ENCODE data around the gene SNX25.

The SNX25 gene

DNA sequence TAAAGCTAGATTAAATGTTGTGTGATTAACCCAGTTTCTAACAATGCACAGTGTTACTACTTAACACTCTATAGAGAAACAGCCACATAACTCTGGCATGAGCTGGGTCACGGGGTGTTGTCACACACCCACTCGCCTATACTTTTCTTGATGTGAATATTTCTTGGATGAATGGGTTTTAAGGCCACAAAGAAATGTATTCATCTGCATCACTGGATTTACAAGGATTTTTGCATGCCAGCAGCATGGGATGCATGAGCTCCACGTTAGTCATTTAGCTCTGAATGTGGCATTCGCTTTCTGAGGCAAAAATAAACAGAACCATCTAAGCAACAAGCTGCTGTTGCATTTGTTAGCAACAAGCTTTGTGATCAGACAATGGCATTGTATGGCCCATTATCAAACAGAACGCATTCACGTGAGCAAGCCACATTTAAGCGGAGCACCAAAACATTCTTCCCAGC lies 96.6 kb downstream of the SNX25 start:
- Histone ChIP-seq H3K79me2 (ENCODE audit: control insufficient read depth, low read length) (no peaks in the 10 kb centered on the region; the same call in none of the 2 replicates), H3K4me1 (ENCODE audit: control insufficient read depth, low read length) (peaks cover 56% of the 10 kb centered on the region), H3K27ac (ENCODE audit: low read depth, low read length) (no peak overlapping the region), H4K20me1 (ENCODE audit: control insufficient read depth, insufficient read depth, low read depth, low read length) (peaks cover 11% of the 10 kb centered on the region; the same call in 1 of the 2 replicates), H3K4me3 (ENCODE audit: low read length) (no peak overlapping the region), H3K36me3 (ENCODE audit: control insufficient read depth, low read length) (peaks cover 51% of the 10 kb centered on the region), H3K4me2 (ENCODE audit: low read length) (no peak overlapping the region), H3K9me2 (replicated peaks; ENCODE audit: control insufficient read depth, low read length) (no peaks in the 10 kb centered on the region), H3K9me3 (ENCODE audit: control insufficient read depth, insufficient read depth, low read length) (no peaks in the 10 kb centered on the region), H3F3A (ENCODE audit: control insufficient read depth, insufficient read depth) (0 out of 2 replicates have a peak, but pooled peaks cover 2% of the 10 kb centered on the region), H3K27me3 (ENCODE audit: control insufficient read depth, low read length) (no peaks in the 10 kb centered on the region)
- TF ChIP-seq EZH2phosphoT487 (IDR thresholded peaks at IDR 0.05; ENCODE audit: borderline replicate concordance, low read length) = no peak
- TF ChIP-seq, protein P1, sequence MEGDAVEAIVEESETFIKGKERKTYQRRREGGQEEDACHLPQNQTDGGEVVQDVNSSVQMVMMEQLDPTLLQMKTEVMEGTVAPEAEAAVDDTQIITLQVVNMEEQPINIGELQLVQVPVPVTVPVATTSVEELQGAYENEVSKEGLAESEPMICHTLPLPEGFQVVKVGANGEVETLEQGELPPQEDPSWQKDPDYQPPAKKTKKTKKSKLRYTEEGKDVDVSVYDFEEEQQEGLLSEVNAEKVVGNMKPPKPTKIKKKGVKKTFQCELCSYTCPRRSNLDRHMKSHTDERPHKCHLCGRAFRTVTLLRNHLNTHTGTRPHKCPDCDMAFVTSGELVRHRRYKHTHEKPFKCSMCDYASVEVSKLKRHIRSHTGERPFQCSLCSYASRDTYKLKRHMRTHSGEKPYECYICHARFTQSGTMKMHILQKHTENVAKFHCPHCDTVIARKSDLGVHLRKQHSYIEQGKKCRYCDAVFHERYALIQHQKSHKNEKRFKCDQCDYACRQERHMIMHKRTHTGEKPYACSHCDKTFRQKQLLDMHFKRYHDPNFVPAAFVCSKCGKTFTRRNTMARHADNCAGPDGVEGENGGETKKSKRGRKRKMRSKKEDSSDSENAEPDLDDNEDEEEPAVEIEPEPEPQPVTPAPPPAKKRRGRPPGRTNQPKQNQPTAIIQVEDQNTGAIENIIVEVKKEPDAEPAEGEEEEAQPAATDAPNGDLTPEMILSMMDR (IDR thresholded peaks at IDR 0.05; ENCODE audit: low read depth, low read length, poor library complexity, severe bottlenecking) = no peak

DNA sequence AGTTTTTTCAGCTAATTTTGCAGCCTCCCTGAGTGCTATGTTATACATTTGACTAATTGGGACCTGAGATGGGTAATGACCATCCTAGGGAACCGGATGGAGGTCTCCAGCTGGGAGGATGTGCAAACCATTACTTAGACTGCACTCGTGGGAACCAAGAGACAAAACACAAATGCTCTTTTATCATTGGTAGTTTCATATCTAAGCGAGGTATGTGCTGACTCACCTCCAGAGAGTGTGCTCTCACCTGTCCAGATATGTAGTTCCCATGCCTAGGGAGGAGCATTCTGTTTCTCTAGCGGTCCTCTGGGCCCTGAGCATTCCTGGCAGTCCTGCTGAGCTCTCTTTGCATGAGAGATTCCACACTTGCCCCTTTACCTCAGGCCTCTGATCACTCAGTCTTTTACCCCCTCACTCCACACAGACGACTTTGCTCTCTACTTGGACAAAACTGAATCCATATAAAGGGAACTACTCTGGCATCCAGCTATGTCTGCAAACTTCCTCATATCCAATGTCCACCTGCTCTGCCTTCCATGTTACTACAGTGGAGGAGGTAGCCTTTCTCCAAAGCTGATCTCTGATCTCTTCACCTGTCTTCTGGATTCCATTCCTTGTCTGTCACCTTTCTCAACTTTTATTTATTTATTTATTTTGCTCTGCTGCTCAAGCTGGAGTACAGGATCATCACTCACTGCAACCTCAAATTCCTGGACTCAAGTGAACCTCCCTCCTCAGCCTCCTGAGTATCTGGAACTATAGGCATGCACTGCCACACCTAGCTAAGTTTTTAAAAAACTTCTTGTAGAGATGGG lies 97.9 kb downstream of the SNX25 start:
- 0 out of 2 replicates have a peak, but pooled peaks cover 2% of the 10 kb centered on the region for H3F3A ChIP-seq (ENCODE audit: control insufficient read depth, insufficient read depth)
- H3K27me3 ChIP-seq (ENCODE audit: control insufficient read depth, low read length) = no peaks in the 10 kb centered on the region
- H3K36me3 ChIP-seq (ENCODE audit: control insufficient read depth, low read length) = peaks cover 63% of the 10 kb centered on the region
- peaks cover 60% of the 10 kb centered on the region for H3K4me1 ChIP-seq (ENCODE audit: control insufficient read depth, low read length)
- H4K20me1 ChIP-seq (ENCODE audit: control insufficient read depth, insufficient read depth, low read depth, low read length) = peaks cover 11% of the 10 kb centered on the region; the same call in 1 of the 2 replicates
- H3K9me3 ChIP-seq (ENCODE audit: control insufficient read depth, insufficient read depth, low read length) = no peaks in the 10 kb centered on the region
- no peak overlapping the region for H3K27ac ChIP-seq (ENCODE audit: low read depth, low read length)
- no peak for TF ChIP-seq EZH2phosphoT487 (IDR thresholded peaks at IDR 0.05; ENCODE audit: borderline replicate concordance, low read length)
- TF ChIP-seq, protein P1 (IDR thresholded peaks at IDR 0.05; ENCODE audit: low read depth, low read length, poor library complexity, severe bottlenecking) = no peak
- H3K9me2 ChIP-seq (replicated peaks; ENCODE audit: control insufficient read depth, low read length) = no peaks in the 10 kb centered on the region
- H3K4me2 ChIP-seq (ENCODE audit: low read length) = no peak overlapping the region
- no peaks in the 10 kb centered on the region; the same call in none of the 2 replicates for H3K79me2 ChIP-seq (ENCODE audit: control insufficient read depth, low read length)
- H3K4me3 ChIP-seq (ENCODE audit: low read length) = no peak overlapping the region

- Histone ChIP-seq H3K36me3 (ENCODE audit: control insufficient read depth, low read length) (peaks cover 75% of the 10 kb centered on the region), H3K27me3 (ENCODE audit: control insufficient read depth, low read length) (no peaks in the 10 kb centered on the region), H3K9me2 (replicated peaks; ENCODE audit: control insufficient read depth, low read length) (no peaks in the 10 kb centered on the region), H3F3A (ENCODE audit: control insufficient read depth, insufficient read depth) (0 out of 2 replicates have a peak, but pooled peaks cover 2% of the 10 kb centered on the region), H3K4me3 (ENCODE audit: low read length) (peak overlapping the region; percentile 18), H4K20me1 (ENCODE audit: control insufficient read depth, insufficient read depth, low read depth, low read length) (peaks cover 11% of the 10 kb centered on the region; the same call in 1 of the 2 replicates), H3K4me2 (ENCODE audit: low read length) (peak overlapping the region; percentile 43), H3K27ac (ENCODE audit: low read depth, low read length) (peak overlapping the region; percentile 29), H3K79me2 (ENCODE audit: control insufficient read depth, low read length) (no peaks in the 10 kb centered on the region; the same call in none of the 2 replicates), H3K9me3 (ENCODE audit: control insufficient read depth, insufficient read depth, low read length) (no peaks in the 10 kb centered on the region), H3K4me1 (ENCODE audit: control insufficient read depth, low read length) (peaks cover 37% of the 10 kb centered on the region)
- no peak for TF ChIP-seq EZH2phosphoT487 (IDR thresholded peaks at IDR 0.05; ENCODE audit: borderline replicate concordance, low read length)
- TF ChIP-seq, protein P1 (IDR thresholded peaks at IDR 0.05; ENCODE audit: low read depth, low read length, poor library complexity, severe bottlenecking) = no peak
Measured at GRCh38 chr4:185309770-185310169, 100.4 kb downstream of the SNX25 start.
